DOHH2 (cell line): ENCODE data around the gene SENP1.

Experiments
- H3F3A ChIP-seq: fragments of 200-600 bp; sonication (generic), shearing (Covaris generic); 2 replicates; pipeline ENCODE4 v1.6.0; 2016; ENCODE audit warnings: antibody characterized with exemption, mild to moderate bottlenecking; ENCODE audit not compliant: control insufficient read depth, insufficient read depth
- H3K27ac ChIP-seq: fragments of 200-600 bp; sonication (generic); 2 replicates; pipeline ENCODE4 v1.5.1; 2014; ENCODE audit warnings: low read depth, mild to moderate bottlenecking, low read length, moderate library complexity
- H3K27me3 ChIP-seq: fragments of 200-600 bp; sonication (generic); 2 replicates; pipeline ENCODE4 v1.6.1; 2014; ENCODE audit warnings: mild to moderate bottlenecking, low read length, mixed read lengths; ENCODE audit not compliant: control insufficient read depth
- H3K36me3 ChIP-seq: fragments of 200-600 bp; sonication (generic); 2 replicates; pipeline ENCODE4 v1.6.1; 2014; ENCODE audit warnings: mild to moderate bottlenecking, low read length, moderate library complexity, mixed read lengths; ENCODE audit not compliant: control insufficient read depth
- H3K4me1 ChIP-seq: fragments of 200-600 bp; sonication (generic); 2 replicates; pipeline ENCODE4 v1.6.1; 2014; ENCODE audit warnings: mild to moderate bottlenecking, low read length, mixed read lengths; ENCODE audit not compliant: control insufficient read depth
- H3K4me2 ChIP-seq: fragments of 200-600 bp; sonication (generic); 2 replicates; pipeline ENCODE4 v1.6.0; 2014; ENCODE audit warnings: mild to moderate bottlenecking, low read length, moderate library complexity
- H3K4me3 ChIP-seq: fragments of 200-600 bp; sonication (generic); 2 replicates; pipeline ENCODE4 v1.5.1; 2014; ENCODE audit warnings: mild to moderate bottlenecking, low read length, mixed read lengths
- H3K79me2 ChIP-seq: fragments of 200-600 bp; sonication (generic); 2 replicates; pipeline ENCODE4 v1.6.1; 2014; ENCODE audit warnings: mild to moderate bottlenecking, low read length, mixed read lengths; ENCODE audit not compliant: control insufficient read depth
- H3K9me2 ChIP-seq: fragments of 200-600 bp; sonication (generic); replicated peaks from 2 replicates; pipeline ENCODE4 v1.6.1; 2014; ENCODE audit warnings: mild to moderate bottlenecking, low read length, mixed read lengths; ENCODE audit not compliant: control insufficient read depth
- H3K9me3 ChIP-seq: fragments of 200-600 bp; sonication (generic); 2 replicates; pipeline ENCODE4 v1.6.1; 2014; ENCODE audit warnings: antibody characterized with exemption, low read length, mixed read lengths; ENCODE audit not compliant: control insufficient read depth, insufficient read depth
- H4K20me1 ChIP-seq: fragments of 200-600 bp; sonication (generic); 2 replicates; pipeline ENCODE4 v1.6.0; 2014; ENCODE audit warnings: low read depth, mild to moderate bottlenecking, antibody characterized with exemption, low read length, moderate library complexity; ENCODE audit not compliant: control insufficient read depth, insufficient read depth
- EZH2phosphoT487 ChIP-seq: fragments of 200-600 bp; sonication (generic); IDR thresholded peaks from 2 replicates; pipeline ENCODE4 v1.6.1; 2017; ENCODE audit warnings: borderline replicate concordance, mild to moderate bottlenecking, antibody characterized with exemption, low read length, moderate library complexity, mixed read lengths
- TF ChIP-seq, protein P1 (sequence below): fragments of 200-600 bp; sonication (generic); IDR thresholded peaks from one replicate; pipeline ENCODE4 v1.5.1; 2014; ENCODE audit warnings: antibody characterized with exemption, mild to moderate bottlenecking, low read depth, low read length; ENCODE audit not compliant: poor library complexity, severe bottlenecking

Gene SENP1

DNA sequence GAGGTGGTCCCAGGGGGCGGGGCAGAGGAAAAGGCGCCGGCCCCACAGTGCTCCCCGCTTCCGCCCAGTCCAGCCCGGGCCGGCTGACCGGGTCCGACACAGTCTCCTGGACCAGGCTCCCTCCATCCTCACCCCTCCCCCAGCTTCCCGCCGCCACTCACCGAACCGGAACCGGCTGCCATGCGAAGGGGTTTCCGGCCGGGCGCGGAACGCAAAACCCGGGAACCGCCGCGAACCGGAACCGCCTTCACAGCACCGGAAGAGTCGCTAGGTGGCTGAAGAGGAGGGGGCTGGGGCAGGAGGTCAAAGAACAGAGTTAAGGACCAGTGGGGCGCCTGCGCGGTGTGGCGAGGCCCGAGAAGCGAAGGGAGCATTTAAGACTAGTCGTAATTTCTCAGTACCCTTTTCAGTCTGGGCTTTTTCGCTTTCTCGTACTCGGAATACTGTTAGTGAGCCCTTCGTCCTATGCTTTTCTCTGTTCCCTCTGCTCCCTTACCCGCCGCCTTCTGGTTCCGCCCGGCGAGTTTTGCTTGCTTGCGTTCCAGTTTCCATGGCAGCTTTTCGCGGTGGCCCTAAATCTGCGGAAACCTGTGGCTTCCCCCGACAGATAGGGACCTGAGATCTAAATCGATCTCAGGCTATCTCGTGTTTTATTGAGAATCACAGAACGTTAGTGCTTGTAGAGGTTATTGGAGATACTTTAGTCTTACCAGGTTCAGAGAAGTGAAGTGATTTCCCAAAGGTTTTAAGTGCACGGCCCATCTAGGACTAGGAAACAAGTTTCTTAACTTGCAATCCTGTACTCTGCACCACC, at the start of gene SENP1:
Gene SENP1 (minus strand): TSS at position 213 of the 814 bp plus-strand sequence. CDS start 4,607 bp downstream, outside the sequence.
- Histone ChIP-seq H3K27ac (peak within 1 kb of the TSS; percentile 94), H3K27me3 (no peaks in the 10 kb centered on the region), H3K9me2 (no peaks in the 10 kb centered on the region), H3K79me2 (peaks cover 61% of the 10 kb centered on the region), H3K9me3 (no peaks in the 10 kb centered on the region), H3K36me3 (peaks cover 16% of the 10 kb centered on the region), H3K4me3 (peak within 1 kb of the TSS; percentile 94), H3K4me1 (peaks cover 49% of the 10 kb centered on the region), H3K4me2 (peak within 1 kb of the TSS; percentile 98), H4K20me1 (no peaks in the 10 kb centered on the region), H3F3A (peaks cover 21% of the 10 kb centered on the region)
- TF ChIP-seq, protein P1, sequence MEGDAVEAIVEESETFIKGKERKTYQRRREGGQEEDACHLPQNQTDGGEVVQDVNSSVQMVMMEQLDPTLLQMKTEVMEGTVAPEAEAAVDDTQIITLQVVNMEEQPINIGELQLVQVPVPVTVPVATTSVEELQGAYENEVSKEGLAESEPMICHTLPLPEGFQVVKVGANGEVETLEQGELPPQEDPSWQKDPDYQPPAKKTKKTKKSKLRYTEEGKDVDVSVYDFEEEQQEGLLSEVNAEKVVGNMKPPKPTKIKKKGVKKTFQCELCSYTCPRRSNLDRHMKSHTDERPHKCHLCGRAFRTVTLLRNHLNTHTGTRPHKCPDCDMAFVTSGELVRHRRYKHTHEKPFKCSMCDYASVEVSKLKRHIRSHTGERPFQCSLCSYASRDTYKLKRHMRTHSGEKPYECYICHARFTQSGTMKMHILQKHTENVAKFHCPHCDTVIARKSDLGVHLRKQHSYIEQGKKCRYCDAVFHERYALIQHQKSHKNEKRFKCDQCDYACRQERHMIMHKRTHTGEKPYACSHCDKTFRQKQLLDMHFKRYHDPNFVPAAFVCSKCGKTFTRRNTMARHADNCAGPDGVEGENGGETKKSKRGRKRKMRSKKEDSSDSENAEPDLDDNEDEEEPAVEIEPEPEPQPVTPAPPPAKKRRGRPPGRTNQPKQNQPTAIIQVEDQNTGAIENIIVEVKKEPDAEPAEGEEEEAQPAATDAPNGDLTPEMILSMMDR: no peak
- TF ChIP-seq EZH2phosphoT487: no peak

DNA sequence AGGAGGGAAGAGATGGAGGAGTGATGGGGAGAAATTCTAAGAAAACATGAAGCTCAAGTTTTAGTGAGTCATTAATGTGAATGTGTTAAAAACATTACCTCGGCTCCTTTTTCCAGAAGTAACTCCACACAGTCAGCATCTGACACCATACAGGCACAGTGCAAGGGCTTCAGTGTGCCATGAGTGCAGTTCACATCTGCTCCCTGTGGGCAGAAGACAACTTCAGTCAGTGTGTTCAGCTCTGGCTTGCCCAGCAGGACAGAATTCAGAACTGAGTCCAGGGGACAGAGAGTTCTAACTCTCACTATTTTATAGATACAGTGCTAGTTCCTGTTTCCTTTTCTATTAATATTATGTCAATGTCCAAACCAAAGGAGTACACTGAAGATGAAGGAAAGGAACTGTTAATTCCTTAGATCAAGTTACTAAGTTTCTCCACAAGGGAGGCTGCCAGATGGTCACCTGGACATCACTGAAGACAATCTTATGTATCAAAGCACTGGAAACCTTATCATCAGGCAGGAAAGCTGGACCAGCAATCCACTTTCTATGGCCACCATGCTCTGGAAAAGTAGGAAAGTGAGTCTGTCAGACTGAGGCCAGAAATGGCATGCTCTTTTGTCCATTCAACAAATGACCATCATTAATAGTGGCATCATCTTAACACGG, 45.4 kb upstream of the SENP1 start:
- H3K36me3 ChIP-seq: peaks cover 62% of the 10 kb centered on the region
- TF ChIP-seq EZH2phosphoT487: no peak
- TF ChIP-seq, protein P1: no peak
- H4K20me1 ChIP-seq: no peaks in the 10 kb centered on the region
- no peaks in the 10 kb centered on the region for H3K9me2 ChIP-seq
- no peaks in the 10 kb centered on the region for H3K9me3 ChIP-seq
- H3K4me1 ChIP-seq: peaks cover 11% of the 10 kb centered on the region
- no peak overlapping the region for H3K27ac ChIP-seq
- no peak overlapping the region for H3K4me3 ChIP-seq
- no peaks in the 10 kb centered on the region for H3K27me3 ChIP-seq
- peaks cover 13% of the 10 kb centered on the region for H3F3A ChIP-seq
- no peak overlapping the region for H3K4me2 ChIP-seq
- H3K79me2 ChIP-seq: peaks cover 15% of the 10 kb centered on the region

DNA sequence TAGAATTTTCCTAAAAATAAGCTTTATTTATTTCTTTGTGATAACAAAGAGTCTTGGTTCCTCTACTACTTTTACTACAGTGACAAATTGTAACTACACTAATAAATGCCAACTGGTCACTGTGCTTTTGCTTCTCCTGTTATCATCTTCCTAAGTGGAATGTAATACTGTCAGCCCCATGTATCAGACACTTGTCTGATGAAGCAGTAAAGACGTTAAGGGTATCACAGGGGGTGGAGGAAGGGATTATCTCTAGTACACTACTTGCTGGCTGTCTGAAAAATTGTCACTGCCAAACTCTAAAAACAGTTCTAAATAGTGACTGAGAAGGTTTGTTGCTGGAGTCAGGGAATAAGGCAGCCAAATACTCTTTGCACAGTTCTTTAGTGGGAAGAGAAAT, 40.1 kb upstream of the SENP1 start:
- Histone ChIP-seq H3K79me2 (no peaks in the 10 kb centered on the region), H3K9me3 (no peaks in the 10 kb centered on the region), H3F3A (peaks cover 8% of the 10 kb centered on the region), H3K4me2 (no peak overlapping the region), H3K4me3 (no peak overlapping the region), H3K27me3 (no peaks in the 10 kb centered on the region), H3K9me2 (no peaks in the 10 kb centered on the region), H4K20me1 (no peaks in the 10 kb centered on the region), H3K4me1 (peaks cover 2% of the 10 kb centered on the region; the same call in 1 of the 2 replicates), H3K36me3 (peaks cover 95% of the 10 kb centered on the region), H3K27ac (no peak overlapping the region)
- TF ChIP-seq EZH2phosphoT487: no peak
- TF ChIP-seq, protein P1: no peak
